Neuronal stem cell (in vitro differentiated cells): ENCODE results near the gene FBF1.
A peak's percentile ranks its signal among the peaks of the same experiment; 100 is the strongest.

Experiments
- DNase-seq: peaks from one replicate; pipeline ENCODE4 v3.0.0-alpha.2; 2013; ENCODE audit warnings: low spot score
- H2AFZ ChIP-seq: one replicate; pipeline ENCODE4 v1.6.1; 2013; ENCODE audit warnings: mild to moderate bottlenecking, low read length, inconsistent platforms
- H2AK5ac ChIP-seq: 2 replicates; pipeline ENCODE4 v1.6.1; 2013; ENCODE audit warnings: low read depth, mild to moderate bottlenecking, inconsistent platforms, low read length, moderate library complexity, mixed read lengths
- H2BK120ac ChIP-seq: 2 replicates; pipeline ENCODE4 v1.6.1; 2013; ENCODE audit warnings: low read depth, mild to moderate bottlenecking, inconsistent platforms, low read length, moderate library complexity, mixed read lengths
- H2BK12ac ChIP-seq: one replicate; pipeline ENCODE4 v1.6.1; 2013; ENCODE audit warnings: low read length, inconsistent platforms
- H2BK15ac ChIP-seq: 2 replicates; pipeline ENCODE4 v1.6.1; 2013; ENCODE audit warnings: mild to moderate bottlenecking, low read length, inconsistent platforms, mixed read lengths
- H2BK5ac ChIP-seq: one replicate; pipeline ENCODE4 v1.6.1; 2013; ENCODE audit warnings: inconsistent platforms, mild to moderate bottlenecking, low read length, moderate library complexity
- H3K14ac ChIP-seq: one replicate; pipeline ENCODE4 v1.6.1; 2013; ENCODE audit warnings: low read length, inconsistent platforms
- H3K18ac ChIP-seq: 2 replicates; pipeline ENCODE4 v1.6.1; 2013; ENCODE audit warnings: low read length, inconsistent platforms
- H3K23ac ChIP-seq: 2 replicates; pipeline ENCODE4 v1.6.1; 2013; ENCODE audit warnings: low read depth, mild to moderate bottlenecking, mixed read lengths, low read length, inconsistent platforms; ENCODE audit not compliant: poor library complexity
- H3K27ac ChIP-seq: replicated peaks from 3 replicates; pipeline ENCODE4 v1.5.1; 2013; ENCODE audit warnings: low read length, inconsistent platforms
- H3K27me3 ChIP-seq, 3 experiments: 2 replicates each; pipeline ENCODE4 v1.6.1; 2013; ENCODE audit warnings: low read length in 3 of 3, mild to moderate bottlenecking in 2 of 3, inconsistent platforms in 1 of 3, low read depth in 1 of 3, mixed read lengths in 1 of 3, moderate library complexity in 1 of 3; ENCODE audit not compliant: control insufficient read depth in 3 of 3, insufficient read depth in 3 of 3
- H3K36me3 ChIP-seq, 2 donors: replicated peaks in 1 of 2; 2 replicates each; pipeline ENCODE4 v1.6.1; 2013; ENCODE audit warnings: low read length in 2 of 2; ENCODE audit not compliant: control insufficient read depth in 2 of 2, insufficient read depth in 2 of 2
- H3K4ac ChIP-seq: 2 replicates; pipeline ENCODE4 v1.6.1; 2013; ENCODE audit warnings: inconsistent platforms, mild to moderate bottlenecking, low read length, moderate library complexity
- H3K4me1 ChIP-seq, 2 donors: 1 replicate in 1 of 2; 2 replicates in 1 of 2; pipeline ENCODE4 v1.6.1; 2013; ENCODE audit warnings: low read length in 2 of 2, low read depth in 1 of 2; ENCODE audit not compliant: control insufficient read depth in 2 of 2, insufficient read depth in 1 of 2
- H3K4me2 ChIP-seq: one replicate; pipeline ENCODE4 v1.6.1; 2013; ENCODE audit warnings: mild to moderate bottlenecking, low read length, inconsistent platforms; ENCODE audit not compliant: insufficient read depth, poor library complexity, severe bottlenecking
- H3K4me3 ChIP-seq, 2 donors: 2 replicates each; pipeline ENCODE4 v1.5.1; 2013; ENCODE audit warnings: low read length in 2 of 2, mild to moderate bottlenecking in 2 of 2, inconsistent platforms in 1 of 2, moderate library complexity in 1 of 2
- H3K79me1 ChIP-seq: one replicate; pipeline ENCODE4 v1.6.1; 2013; ENCODE audit warnings: low read depth, mild to moderate bottlenecking, inconsistent platforms, low read length, moderate library complexity
- H3K9ac ChIP-seq: one replicate; pipeline ENCODE4 v1.6.1; 2013; ENCODE audit warnings: mild to moderate bottlenecking, low read depth, low read length, inconsistent platforms; ENCODE audit not compliant: poor library complexity
- H3K9me3 ChIP-seq, 2 donors: replicated peaks in 1 of 2; 2 replicates each; pipeline versions ENCODE3 to v1.6.1; 2013; ENCODE audit warnings: low read length in 2 of 2, mild to moderate bottlenecking in 2 of 2, inconsistent platforms in 1 of 2, low read depth in 1 of 2, mixed read lengths in 1 of 2, moderate library complexity in 1 of 2; ENCODE audit not compliant: control insufficient read depth in 2 of 2, insufficient read depth in 1 of 2
- H4K8ac ChIP-seq: one replicate; pipeline ENCODE4 v1.6.1; 2013; ENCODE audit warnings: low read depth, mild to moderate bottlenecking, inconsistent platforms, low read length, moderate library complexity
- H4K91ac ChIP-seq: one replicate; pipeline ENCODE4 v1.6.1; 2013; ENCODE audit warnings: low read length, low read depth, mild to moderate bottlenecking, inconsistent platforms; ENCODE audit not compliant: poor library complexity
- WGBS, 2 donors: extraction: QIAGEN DNeasy Blood & Tissue Kit; methylation state at CpG; one replicate each; pipeline ENCODE4 v1.1.7; 2013; ENCODE audit warnings: missing lambda C conversion rate in 2 of 2, mixed read lengths in 1 of 2; ENCODE audit not compliant: insufficient read length in 2 of 2, insufficient replicate concordance in 1 of 2; ENCODE audit errors: extremely low coverage in 2 of 2; 5-methylcytosine and 5-hydroxymethylcytosine counted together

FBF1 gene

GRCh38 chr17:75899767-75900468, 40.9 kb downstream of the FBF1 start:
- Histone ChIP-seq H2BK15ac (no peak overlapping the region), H3K4me3 (peak overlapping the region in 1 of 2 donors; percentile 30), H4K8ac (no peak overlapping the region), H2BK12ac (no peak overlapping the region), H2BK120ac (no peak overlapping the region), H2AK5ac (no peak overlapping the region), H3K79me1 (peaks cover 10% of the 10 kb centered on the region), H3K14ac (no peak overlapping the region), H3K9ac (no peak overlapping the region), H3K4me2 (no peak overlapping the region), H3K4ac (no peak overlapping the region), H3K18ac (no peak overlapping the region), H3K27ac (no peak overlapping the region), H3K23ac (peak overlapping the region; percentile 27), H3K36me3 (peaks cover 33 to 63% of the 10 kb centered on the region in 2 donors), H2BK5ac (no peak overlapping the region), H3K27me3 (no peaks in the 10 kb centered on the region), H3K4me1 (peaks cover 0 to 9% of the 10 kb centered on the region in 2 donors), H2AFZ (no peak overlapping the region), H3K9me3 (no peaks in the 10 kb centered on the region), H4K91ac (no peak overlapping the region)
- no peak for DNase-seq
- WGBS, 2 donors, result no CpG with 5 or more reads among the region's 23 CpGs

GRCh38 chr17:75899353-75899752, 41.5 kb downstream of the FBF1 start:
- H3K36me3 ChIP-seq, result peaks cover 33 to 63% of the 10 kb centered on the region in 2 donors
- H2BK120ac ChIP-seq, result no peak overlapping the region
- no peak overlapping the region for H4K91ac ChIP-seq
- no peak overlapping the region for H2BK15ac ChIP-seq
- no peak for DNase-seq
- H2AFZ ChIP-seq, result no peak overlapping the region
- no peak overlapping the region for H2BK5ac ChIP-seq
- H3K27ac ChIP-seq, result no peak overlapping the region
- H2BK12ac ChIP-seq, result no peak overlapping the region
- H3K23ac ChIP-seq, result peak overlapping the region; percentile 27
- no peak overlapping the region for H3K18ac ChIP-seq
- no peaks in the 10 kb centered on the region for H3K9me3 ChIP-seq
- peak overlapping the region; percentile 30 for H3K9ac ChIP-seq
- H3K27me3 ChIP-seq, result no peaks in the 10 kb centered on the region
- no CpG with 5 or more reads among the region's 13 CpGs for WGBS, 2 donors
- H3K79me1 ChIP-seq, result peaks cover 11% of the 10 kb centered on the region
- H3K4me1 ChIP-seq, result peaks cover 0 to 10% of the 10 kb centered on the region in 2 donors
- no peak overlapping the region for H4K8ac ChIP-seq
- H2AK5ac ChIP-seq, result no peak overlapping the region
- no peak overlapping the region for H3K4ac ChIP-seq
- H3K4me3 ChIP-seq, result peak overlapping the region in 1 of 2 donors; percentile 30
- H3K14ac ChIP-seq, result no peak overlapping the region
- H3K4me2 ChIP-seq, result no peak overlapping the region

GRCh38 chr17:75898791-75899190, 42.1 kb downstream of the FBF1 start:
- H2BK15ac ChIP-seq, result no peak overlapping the region
- H3K9ac ChIP-seq, result no peak overlapping the region
- H3K4ac ChIP-seq, result no peak overlapping the region
- H2BK12ac ChIP-seq, result no peak overlapping the region
- H3K27ac ChIP-seq, result no peak overlapping the region
- no peak overlapping the region for H4K8ac ChIP-seq
- no peak overlapping the region for H3K18ac ChIP-seq
- no peak overlapping the region for H2AK5ac ChIP-seq
- no peak for DNase-seq
- no peak overlapping the region for H3K14ac ChIP-seq
- H2BK5ac ChIP-seq, result no peak overlapping the region
- H4K91ac ChIP-seq, result no peak overlapping the region
- H3K4me3 ChIP-seq, result no peak overlapping the region
- no peak overlapping the region for H2AFZ ChIP-seq
- no CpG with 5 or more reads among the region's 16 CpGs for WGBS, 2 donors
- no peaks in the 10 kb centered on the region for H3K27me3 ChIP-seq
- H3K4me1 ChIP-seq, result peaks cover 0 to 13% of the 10 kb centered on the region in 2 donors
- H3K36me3 ChIP-seq, result peaks cover 35 to 63% of the 10 kb centered on the region in 2 donors
- H2BK120ac ChIP-seq, result no peak overlapping the region
- H3K23ac ChIP-seq, result no peak overlapping the region
- H3K79me1 ChIP-seq, result peaks cover 11% of the 10 kb centered on the region
- H3K9me3 ChIP-seq, result no peaks in the 10 kb centered on the region
- no peak overlapping the region for H3K4me2 ChIP-seq

- Histone ChIP-seq H2BK15ac (no peak overlapping the region), H2BK12ac (no peak overlapping the region), H2AK5ac (no peak overlapping the region), H3K4me2 (no peak overlapping the region), H3K9ac (no peak overlapping the region), H3K9me3 (no peaks in the 10 kb centered on the region), H2AFZ (no peak overlapping the region), H3K27me3 (no peaks in the 10 kb centered on the region), H2BK5ac (no peak overlapping the region), H4K91ac (no peak overlapping the region), H2BK120ac (no peak overlapping the region), H3K79me1 (peaks cover 12% of the 10 kb centered on the region), H4K8ac (no peak overlapping the region), H3K14ac (no peak overlapping the region), H3K18ac (no peak overlapping the region), H3K27ac (no peak overlapping the region), H3K4ac (no peak overlapping the region), H3K4me3 (no peak overlapping the region), H3K4me1 (peaks cover 0 to 13% of the 10 kb centered on the region in 2 donors), H3K36me3 (peaks cover 35 to 58% of the 10 kb centered on the region in 2 donors), H3K23ac (no peak overlapping the region)
- DNase-seq, result no peak
- WGBS, 2 donors, result no CpG with 5 or more reads among the region's 8 CpGs
Observed at GRCh38 chr17:75898065-75898464, 42.8 kb downstream of the FBF1 start.
